OCI-LY7 (cell line): ENCODE measurements around the gene USP8. TPM values are rescaled to one million over a fixed set of nuclear protein-coding genes. Genes with fewer than 3 reads are reported as not detected.

ENCODE experiments used
- BruUV-seq: library from RNA; stranded (reverse); fragments of 400-500 nt; replicated peaks from 2 replicates; lab custom pipeline; 2021; lab: Mats Ljungman, UMichigan
- CTCF ChIA-PET: fragments of 300-600 bp; sonication (Branson Sonifier 250); formaldehyde crosslinking; loops from one replicate; lab custom pipeline; 2022; ENCODE audit warnings: antibody characterized with exemption; ENCODE audit not compliant: unreplicated experiment; lab: Charles Lee
- POLR2A ChIA-PET: fragments of 300-600 bp; sonication (Branson Sonifier 250); formaldehyde crosslinking; loops from one replicate; lab custom pipeline; 2022; ENCODE audit warnings: antibody characterized with exemption; lab: Charles Lee
- DNase-seq: peaks from one replicate; pipeline ENCODE4 v3.0.0-alpha.2; 2015; ENCODE audit warnings: low spot score
- H2AFZ ChIP-seq: fragments of 200-600 bp; sonication (generic), shearing (Covaris generic); 2 replicates; pipeline ENCODE4 v1.6.1; 2014; ENCODE audit warnings: mild to moderate bottlenecking, antibody characterized with exemption, low read length, moderate library complexity
- H3K27ac ChIP-seq: fragments of 200-600 bp; sonication (generic); 2 replicates; pipeline ENCODE4 v1.5.1; 2014; ENCODE audit warnings: mixed run types, low read depth, mild to moderate bottlenecking, moderate library complexity, low read length, inconsistent platforms; ENCODE audit not compliant: poor library complexity, severe bottlenecking
- H3K36me3 ChIP-seq: fragments of 200-600 bp; sonication (generic); 2 replicates; pipeline ENCODE4 v1.6.1; 2014; ENCODE audit warnings: mild to moderate bottlenecking, antibody characterized with exemption, low read length, moderate library complexity, mixed read lengths; ENCODE audit not compliant: insufficient read depth
- H3K4me1 ChIP-seq: fragments of 200-600 bp; sonication (generic); 2 replicates; pipeline ENCODE4 v1.5.1; 2014; ENCODE audit warnings: mild to moderate bottlenecking, low read length; ENCODE audit not compliant: insufficient read depth, poor library complexity, severe bottlenecking
- H3K4me2 ChIP-seq: fragments of 200-600 bp; sonication (generic); 2 replicates; pipeline ENCODE4 v1.6.1; 2014; ENCODE audit warnings: mild to moderate bottlenecking, low read length
- H3K4me3 ChIP-seq: fragments of 200-600 bp; sonication (generic); 2 replicates; pipeline ENCODE4 v1.5.1; 2014; ENCODE audit warnings: mild to moderate bottlenecking, low read depth, low read length; ENCODE audit not compliant: poor library complexity, severe bottlenecking
- H3K79me2 ChIP-seq: fragments of 200-600 bp; sonication (generic); 2 replicates; pipeline ENCODE4 v1.6.1; 2016; ENCODE audit warnings: low read depth, mild to moderate bottlenecking, low read length, moderate library complexity, mixed read lengths; ENCODE audit not compliant: insufficient read depth
- H3K9me2 ChIP-seq: fragments of 200-600 bp; sonication (generic); 2 replicates; pipeline ENCODE4 v1.6.1; 2016; ENCODE audit warnings: mild to moderate bottlenecking, low read length, mixed read lengths; ENCODE audit not compliant: insufficient read depth
- H3K9me3 ChIP-seq: fragments of 200-600 bp; sonication (generic); 2 replicates; pipeline ENCODE4 v1.6.1; 2014; ENCODE audit warnings: mild to moderate bottlenecking, mixed run types, low read length, mixed read lengths
- H4K20me1 ChIP-seq: fragments of 200-600 bp; sonication (generic); 2 replicates; pipeline ENCODE4 v1.6.1; 2014; ENCODE audit warnings: mild to moderate bottlenecking, antibody characterized with exemption, low read length, moderate library complexity, mixed read lengths; ENCODE audit not compliant: insufficient read depth
- EZH2phosphoT487 ChIP-seq: fragments of 200-600 bp; sonication (generic); IDR thresholded peaks from 2 replicates; pipeline ENCODE4 v1.6.1; 2018; ENCODE audit warnings: low read depth, borderline replicate concordance, mild to moderate bottlenecking, mixed run types, antibody characterized with exemption, low read length, moderate library complexity, mixed read lengths
- intact Hi-C: fragments of 100-400 bp; cut with micrococcal nuclease; formaldehyde crosslinking; loops from one replicate; pipeline ENCODE4 v1.10.0; 2022; ENCODE audit not compliant: unreplicated experiment
- total RNA-seq, 2 experiments: library from RNA; depleted of rRNA in 1 of 2; stranded (reverse); fragments of >200 nt in 1 of 2; shearing (Covaris generic) in 1 of 2; gene quantifications; 2 replicates each; pipeline ENCODE4 v1.2.3, GENCODE V29; 2014 to 2022
- TF ChIP-seq, protein P1 (sequence below): fragments of 200-600 bp; sonication (generic); conservative IDR thresholded peaks from 2 replicates; pipeline ENCODE4 v1.5.1; 2014; ENCODE audit warnings: mild to moderate bottlenecking, antibody characterized with exemption, low read length, moderate library complexity, mixed read lengths

The USP8 gene
- total RNA-seq, 2 experiments from 2014 or later = 34.1 to 43.8 TPM

DNA sequence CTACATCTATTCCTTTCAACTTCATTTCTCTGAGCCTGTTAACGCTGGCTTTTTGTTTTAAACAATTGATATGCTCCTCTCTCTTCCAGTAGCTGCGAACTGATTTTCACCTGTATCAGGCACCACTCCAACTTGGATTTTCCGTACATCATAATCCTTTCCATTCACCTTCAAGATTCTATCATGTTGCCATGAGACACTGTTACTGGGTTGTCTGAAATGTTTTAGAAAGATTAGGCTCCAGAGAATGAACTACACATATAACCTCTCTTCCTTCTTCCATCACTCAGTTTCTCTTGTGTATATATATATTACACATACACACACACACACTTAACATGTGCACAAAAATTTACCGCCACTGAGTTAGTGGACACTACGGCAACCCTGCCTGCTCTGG lies 122.4 kb downstream of the USP8 start, which contains the start of gene USP50:
Gene USP50, minus strand, starts transcription at position 101 of the 400 bp plus-strand sequence. CDS start 141 bp downstream, outside the sequence.
- H4K20me1 ChIP-seq = no peaks in the 10 kb centered on the region
- no peaks in the 10 kb centered on the region for H3K9me3 ChIP-seq
- TF ChIP-seq EZH2phosphoT487 = no peak
- TF ChIP-seq, protein P1, sequence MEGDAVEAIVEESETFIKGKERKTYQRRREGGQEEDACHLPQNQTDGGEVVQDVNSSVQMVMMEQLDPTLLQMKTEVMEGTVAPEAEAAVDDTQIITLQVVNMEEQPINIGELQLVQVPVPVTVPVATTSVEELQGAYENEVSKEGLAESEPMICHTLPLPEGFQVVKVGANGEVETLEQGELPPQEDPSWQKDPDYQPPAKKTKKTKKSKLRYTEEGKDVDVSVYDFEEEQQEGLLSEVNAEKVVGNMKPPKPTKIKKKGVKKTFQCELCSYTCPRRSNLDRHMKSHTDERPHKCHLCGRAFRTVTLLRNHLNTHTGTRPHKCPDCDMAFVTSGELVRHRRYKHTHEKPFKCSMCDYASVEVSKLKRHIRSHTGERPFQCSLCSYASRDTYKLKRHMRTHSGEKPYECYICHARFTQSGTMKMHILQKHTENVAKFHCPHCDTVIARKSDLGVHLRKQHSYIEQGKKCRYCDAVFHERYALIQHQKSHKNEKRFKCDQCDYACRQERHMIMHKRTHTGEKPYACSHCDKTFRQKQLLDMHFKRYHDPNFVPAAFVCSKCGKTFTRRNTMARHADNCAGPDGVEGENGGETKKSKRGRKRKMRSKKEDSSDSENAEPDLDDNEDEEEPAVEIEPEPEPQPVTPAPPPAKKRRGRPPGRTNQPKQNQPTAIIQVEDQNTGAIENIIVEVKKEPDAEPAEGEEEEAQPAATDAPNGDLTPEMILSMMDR = no peak
- intact Hi-C loops = no loop called here
- ChIA-PET POLR2A (interaction anchor here (0.5 to 1.9 kb wide), 3 partner anchors 10 to 256 kb away, joined by 4 to 6 read pairs (median 4); no protein-coding TSS in a partner anchor), CTCF (no interaction called here)
- no peaks in the 10 kb centered on the region for H3K9me2 ChIP-seq
- no TSS peak for BruUV-seq
- H3K4me1 ChIP-seq = no peaks in the 10 kb centered on the region
- DNase-seq = no peak
- no peak within 1 kb of the TSS for H2AFZ ChIP-seq
- H3K4me3 ChIP-seq = no peak within 1 kb of the TSS
- no peaks in the 10 kb centered on the region for H3K36me3 ChIP-seq
- H3K27ac ChIP-seq = no peak within 1 kb of the TSS
- H3K4me2 ChIP-seq = no peak within 1 kb of the TSS
- H3K79me2 ChIP-seq = no peaks in the 10 kb centered on the region

DNA sequence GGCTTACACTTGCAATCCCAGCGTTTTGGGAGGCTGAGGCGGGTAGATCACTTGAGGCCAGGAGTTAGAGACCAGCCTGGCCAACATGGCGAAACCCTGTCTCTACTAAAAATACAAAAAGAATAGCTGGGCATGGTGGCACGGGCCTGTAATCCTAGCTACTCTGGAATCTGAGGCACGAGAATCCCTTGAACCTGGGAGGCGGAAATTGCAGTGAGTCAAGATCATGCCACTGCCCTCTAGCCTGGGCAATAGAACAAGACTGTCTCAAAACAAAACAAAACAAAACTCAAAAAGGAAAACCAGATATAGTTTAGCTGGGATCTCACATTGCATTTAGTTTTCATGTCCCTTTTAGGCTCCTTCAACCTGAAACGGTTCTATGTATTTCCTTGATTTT lies 125.1 kb downstream of the USP8 start:
- no peaks in the 10 kb centered on the region for H3K36me3 ChIP-seq
- POLR2A ChIA-PET = interaction anchor here (1.2 kb wide), 1 partner anchor 12 kb away, joined by 3 read pairs; no protein-coding TSS in a partner anchor
- no peaks in the 10 kb centered on the region for H3K9me3 ChIP-seq
- H3K4me2 ChIP-seq = no peak overlapping the region
- no peak overlapping the region for H2AFZ ChIP-seq
- no peaks in the 10 kb centered on the region for H4K20me1 ChIP-seq
- BruUV-seq = no TSS peak
- DNase-seq = no peak
- TF ChIP-seq EZH2phosphoT487 = no peak
- TF ChIP-seq, protein P1 = no peak
- intact Hi-C loops = no loop called here
- no peaks in the 10 kb centered on the region for H3K4me1 ChIP-seq
- CTCF ChIA-PET = no interaction called here
- H3K9me2 ChIP-seq = no peaks in the 10 kb centered on the region
- H3K27ac ChIP-seq = no peak overlapping the region
- no peaks in the 10 kb centered on the region for H3K79me2 ChIP-seq
- no peak overlapping the region for H3K4me3 ChIP-seq

DNA sequence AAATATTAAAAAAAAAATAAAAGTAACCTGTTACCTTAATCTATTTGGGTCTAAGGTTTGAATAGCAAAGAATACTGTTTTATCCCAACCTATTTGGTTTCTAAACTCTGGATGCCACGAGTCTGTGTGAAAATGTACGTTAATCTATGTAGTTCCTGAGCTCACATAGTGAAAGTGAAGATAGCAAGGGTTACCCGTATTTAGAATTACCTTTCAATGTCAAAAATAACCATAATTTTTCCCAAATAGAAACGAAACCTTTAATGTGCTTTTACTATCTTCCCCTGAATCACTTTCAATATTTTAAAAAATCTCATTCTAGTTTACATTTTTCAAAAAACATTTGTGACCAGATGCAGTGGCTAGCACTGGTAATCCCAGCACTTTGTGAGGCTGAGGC lies 128.0 kb downstream of the USP8 start:
- H3K27ac ChIP-seq = no peak overlapping the region
- H3K9me3 ChIP-seq = no peaks in the 10 kb centered on the region
- ChIA-PET POLR2A (no interaction called here), CTCF (no interaction called here)
- H3K4me3 ChIP-seq = no peak overlapping the region
- H2AFZ ChIP-seq = no peak overlapping the region
- no TSS peak for BruUV-seq
- no peak for TF ChIP-seq EZH2phosphoT487
- TF ChIP-seq, protein P1 = no peak
- H3K4me1 ChIP-seq = no peaks in the 10 kb centered on the region
- no peaks in the 10 kb centered on the region for H4K20me1 ChIP-seq
- DNase-seq = no peak
- H3K9me2 ChIP-seq = no peaks in the 10 kb centered on the region
- H3K79me2 ChIP-seq = no peaks in the 10 kb centered on the region
- no peak overlapping the region for H3K4me2 ChIP-seq
- H3K36me3 ChIP-seq = no peaks in the 10 kb centered on the region
- intact Hi-C loops = no loop called here
